ENCODE results near the gene CHKB.
A peak's percentile ranks its signal among the peaks of the same experiment; 100 is the strongest.

CHKB gene, protein sequence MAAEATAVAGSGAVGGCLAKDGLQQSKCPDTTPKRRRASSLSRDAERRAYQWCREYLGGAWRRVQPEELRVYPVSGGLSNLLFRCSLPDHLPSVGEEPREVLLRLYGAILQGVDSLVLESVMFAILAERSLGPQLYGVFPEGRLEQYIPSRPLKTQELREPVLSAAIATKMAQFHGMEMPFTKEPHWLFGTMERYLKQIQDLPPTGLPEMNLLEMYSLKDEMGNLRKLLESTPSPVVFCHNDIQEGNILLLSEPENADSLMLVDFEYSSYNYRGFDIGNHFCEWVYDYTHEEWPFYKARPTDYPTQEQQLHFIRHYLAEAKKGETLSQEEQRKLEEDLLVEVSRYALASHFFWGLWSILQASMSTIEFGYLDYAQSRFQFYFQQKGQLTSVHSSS

DNA sequence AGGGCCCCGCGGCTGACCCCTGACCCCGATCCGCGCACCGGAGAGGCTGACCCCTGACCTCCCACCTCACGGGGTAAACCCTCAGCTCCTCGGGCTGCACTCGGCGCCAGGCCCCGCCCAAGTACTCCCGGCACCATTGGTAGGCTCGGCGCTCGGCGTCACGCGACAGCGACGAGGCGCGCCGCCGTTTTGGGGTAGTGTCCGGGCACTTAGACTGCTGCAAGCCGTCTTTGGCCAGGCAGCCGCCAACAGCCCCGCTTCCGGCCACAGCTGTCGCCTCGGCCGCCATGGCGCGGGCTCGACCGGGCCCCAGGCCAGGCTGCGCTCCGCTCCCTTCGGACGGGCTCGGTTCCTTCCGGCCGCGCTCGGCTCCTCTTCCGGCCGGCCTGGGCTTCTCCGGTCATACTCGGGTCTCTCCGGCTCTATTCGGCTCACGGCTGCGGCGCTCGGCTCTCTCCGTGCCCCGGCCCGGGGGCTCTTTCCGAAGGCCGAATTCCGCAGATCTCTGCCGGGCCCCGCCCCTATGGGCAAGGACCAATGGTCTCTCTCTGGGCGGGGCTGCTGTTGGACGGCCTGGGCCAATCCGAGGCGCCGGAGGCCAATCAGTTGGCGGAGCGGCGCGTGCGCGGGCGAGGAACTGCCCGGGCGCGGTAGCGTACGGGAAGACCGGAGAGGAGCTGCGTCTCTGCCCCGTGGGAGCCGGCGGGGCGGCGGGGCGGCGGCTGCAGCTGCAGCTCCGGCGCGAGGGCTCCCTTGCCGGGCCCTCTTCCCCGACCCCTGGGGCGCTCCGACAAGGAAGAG lies at the start of gene CHKB:
TSS of gene CHKB (minus strand) at position 357 of the 801 bp plus-strand sequence. CDS start at position 289, 68 bp downstream.
- Mint-ChIP-seq H3K27ac (peak within 1 kb of the TSS; percentile 76 to 95 (median 94)), H3K4me3 (peak within 1 kb of the TSS; percentile 95 to 97 (median 95)), H3K27me3 (ENCODE audit: low read depth) (no peaks in the 10 kb centered on the region), H3K36me3 (ENCODE audit: low read depth) (peaks cover 11% of the 10 kb centered on the region), H3K4me1 (peaks cover 6% of the 10 kb centered on the region), H3K9me3 (no peaks in the 10 kb centered on the region)
- TF ChIP-seq, protein P1, sequence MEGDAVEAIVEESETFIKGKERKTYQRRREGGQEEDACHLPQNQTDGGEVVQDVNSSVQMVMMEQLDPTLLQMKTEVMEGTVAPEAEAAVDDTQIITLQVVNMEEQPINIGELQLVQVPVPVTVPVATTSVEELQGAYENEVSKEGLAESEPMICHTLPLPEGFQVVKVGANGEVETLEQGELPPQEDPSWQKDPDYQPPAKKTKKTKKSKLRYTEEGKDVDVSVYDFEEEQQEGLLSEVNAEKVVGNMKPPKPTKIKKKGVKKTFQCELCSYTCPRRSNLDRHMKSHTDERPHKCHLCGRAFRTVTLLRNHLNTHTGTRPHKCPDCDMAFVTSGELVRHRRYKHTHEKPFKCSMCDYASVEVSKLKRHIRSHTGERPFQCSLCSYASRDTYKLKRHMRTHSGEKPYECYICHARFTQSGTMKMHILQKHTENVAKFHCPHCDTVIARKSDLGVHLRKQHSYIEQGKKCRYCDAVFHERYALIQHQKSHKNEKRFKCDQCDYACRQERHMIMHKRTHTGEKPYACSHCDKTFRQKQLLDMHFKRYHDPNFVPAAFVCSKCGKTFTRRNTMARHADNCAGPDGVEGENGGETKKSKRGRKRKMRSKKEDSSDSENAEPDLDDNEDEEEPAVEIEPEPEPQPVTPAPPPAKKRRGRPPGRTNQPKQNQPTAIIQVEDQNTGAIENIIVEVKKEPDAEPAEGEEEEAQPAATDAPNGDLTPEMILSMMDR (IDR thresholded peaks at IDR 0.05; ENCODE audit: unreplicated experiment in 3 of 3): no peak

DNA sequence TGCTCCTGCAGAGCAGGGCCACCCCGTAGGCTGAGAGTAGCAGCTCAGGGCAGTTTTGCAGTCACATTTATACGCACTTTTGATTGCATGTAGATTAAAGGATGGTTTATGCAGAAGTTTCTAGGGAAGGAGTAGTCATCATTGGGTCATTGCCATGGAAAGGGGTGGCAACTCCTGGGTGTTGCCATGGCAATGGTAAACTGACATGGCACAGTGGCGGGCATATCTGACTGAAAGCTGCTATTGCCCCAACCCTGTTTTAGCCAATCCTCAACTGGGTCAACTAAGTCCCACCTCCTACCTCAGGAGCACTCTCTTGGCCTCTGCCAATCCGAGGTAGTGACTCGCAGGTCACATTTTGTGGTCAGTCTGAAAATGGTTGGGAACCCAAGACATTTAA lies 47.7 kb upstream of the CHKB start:
- H3K9me3 Mint-ChIP-seq: no peaks in the 10 kb centered on the region
- TF ChIP-seq, protein P1 (IDR thresholded peaks at IDR 0.05; ENCODE audit: unreplicated experiment in 3 of 3): no peak
- H3K4me3 Mint-ChIP-seq: peak overlapping the region in 2 of 3 experiments; percentile 69 to 76
- H3K27me3 Mint-ChIP-seq (ENCODE audit: low read depth): peaks cover 10% of the 10 kb centered on the region
- peaks cover 20% of the 10 kb centered on the region for H3K4me1 Mint-ChIP-seq
- H3K36me3 Mint-ChIP-seq (ENCODE audit: low read depth): no peaks in the 10 kb centered on the region
- H3K27ac Mint-ChIP-seq: no peak overlapping the region

DNA sequence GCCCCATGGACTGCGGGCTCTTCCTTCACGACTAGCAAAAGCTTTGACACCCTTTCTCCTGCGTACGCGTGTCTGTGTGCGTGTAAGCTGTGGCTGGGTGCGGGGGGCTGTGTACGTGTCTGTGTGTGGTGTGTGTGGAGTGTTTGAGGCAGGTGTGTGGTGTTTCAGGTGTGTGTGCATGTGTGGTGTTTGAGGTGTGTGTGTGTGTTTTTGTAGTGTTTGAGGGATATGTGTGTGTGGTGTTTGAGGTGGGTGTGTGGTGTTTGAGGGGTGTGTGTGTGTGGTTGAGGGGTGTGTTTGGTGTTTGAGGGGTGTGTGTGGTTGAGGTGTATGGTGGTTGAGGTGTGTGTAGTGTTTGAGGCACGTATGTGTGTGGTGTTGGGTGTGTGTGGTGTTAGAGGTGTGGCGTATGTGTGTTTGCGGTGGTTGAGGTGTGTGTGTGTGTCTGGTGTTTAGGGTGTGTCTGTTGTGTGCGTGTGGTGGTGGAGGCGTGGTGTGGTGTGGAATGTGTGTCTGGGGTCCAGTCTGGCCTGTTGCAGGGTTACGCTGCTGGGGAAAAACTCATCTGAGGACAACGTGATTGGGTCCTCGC lies 46.0 kb upstream of the CHKB start:
- Mint-ChIP-seq H3K9me3 (no peaks in the 10 kb centered on the region), H3K4me1 (peaks cover 20% of the 10 kb centered on the region), H3K27me3 (ENCODE audit: low read depth) (peaks cover 10% of the 10 kb centered on the region), H3K36me3 (ENCODE audit: low read depth) (no peaks in the 10 kb centered on the region), H3K27ac (no peak overlapping the region), H3K4me3 (peak overlapping the region; percentile 86 to 94 (median 92))
- TF ChIP-seq, protein P1 (IDR thresholded peaks at IDR 0.05; ENCODE audit: unreplicated experiment in 3 of 3): no peak

DNA sequence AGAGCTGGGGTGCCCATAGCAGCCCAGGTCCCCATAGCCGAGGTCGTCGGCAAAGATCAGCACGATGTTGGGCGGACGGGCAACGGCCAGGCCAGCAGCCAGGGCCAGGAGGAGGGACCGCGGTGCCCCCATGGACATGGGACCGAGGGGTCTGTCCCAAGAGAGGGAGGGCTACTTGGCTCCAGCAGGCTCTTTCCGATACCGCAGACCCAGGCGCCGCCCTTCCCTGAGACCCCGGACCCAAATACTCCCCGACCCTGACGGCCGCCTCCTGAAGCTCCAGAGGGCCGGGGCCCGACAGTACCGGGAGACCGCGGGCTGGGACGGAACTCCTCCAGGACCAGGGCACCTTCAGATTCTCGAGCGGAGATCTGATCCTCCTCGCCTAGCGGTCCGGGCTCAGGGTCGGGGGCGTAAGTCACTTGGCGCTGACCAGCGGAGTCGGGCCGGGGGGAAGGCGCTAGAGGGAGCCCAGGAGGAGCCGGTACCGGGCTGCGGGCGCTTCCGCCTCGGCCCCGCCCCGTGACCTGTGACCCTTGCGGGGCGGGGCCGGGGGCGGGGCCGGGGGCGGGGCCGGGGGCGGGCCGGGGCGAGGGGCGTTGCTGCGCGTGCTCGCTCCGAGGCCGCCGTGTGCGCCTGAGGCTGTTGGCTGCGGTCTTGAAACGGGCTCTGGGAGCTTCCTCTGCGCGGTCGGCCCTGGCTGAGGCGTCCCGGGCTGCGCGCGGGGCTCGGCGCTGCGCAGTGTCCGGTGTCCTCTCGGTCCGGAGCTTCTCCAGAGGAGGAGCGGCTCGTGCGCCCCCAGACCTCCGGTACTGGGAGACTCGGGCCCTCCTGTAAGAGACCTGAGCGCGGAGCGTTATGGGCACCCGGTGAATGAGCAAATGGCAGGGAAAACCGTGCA lies 45.2 kb upstream of the CHKB start, which contains the start of gene ARSA:
TSS of gene ARSA (minus strand) at position 511 of the 901 bp plus-strand sequence. CDS start at position 138, 373 bp downstream.
- peaks cover 12% of the 10 kb centered on the region for H3K27me3 Mint-ChIP-seq (ENCODE audit: low read depth)
- H3K27ac Mint-ChIP-seq: no peak within 1 kb of the TSS
- peak within 1 kb of the TSS; percentile 86 to 94 (median 92) for H3K4me3 Mint-ChIP-seq
- H3K4me1 Mint-ChIP-seq: peaks cover 20% of the 10 kb centered on the region
- no peaks in the 10 kb centered on the region for H3K36me3 Mint-ChIP-seq (ENCODE audit: low read depth)
- no peaks in the 10 kb centered on the region for H3K9me3 Mint-ChIP-seq
- TF ChIP-seq, protein P1 (IDR thresholded peaks at IDR 0.05; ENCODE audit: unreplicated experiment in 3 of 3): peak in 1 of 3 experiments; percentile 36
